Superior temporal gyrus (tissue), 1 donor: ENCODE data around the gene CCDC122.

Source experiments
- DNase-seq: peaks from one replicate; pipeline ENCODE4 v3.0.0-alpha.2; 2016; ENCODE audit errors: extremely low spot score

CCDC122 gene

DNA sequence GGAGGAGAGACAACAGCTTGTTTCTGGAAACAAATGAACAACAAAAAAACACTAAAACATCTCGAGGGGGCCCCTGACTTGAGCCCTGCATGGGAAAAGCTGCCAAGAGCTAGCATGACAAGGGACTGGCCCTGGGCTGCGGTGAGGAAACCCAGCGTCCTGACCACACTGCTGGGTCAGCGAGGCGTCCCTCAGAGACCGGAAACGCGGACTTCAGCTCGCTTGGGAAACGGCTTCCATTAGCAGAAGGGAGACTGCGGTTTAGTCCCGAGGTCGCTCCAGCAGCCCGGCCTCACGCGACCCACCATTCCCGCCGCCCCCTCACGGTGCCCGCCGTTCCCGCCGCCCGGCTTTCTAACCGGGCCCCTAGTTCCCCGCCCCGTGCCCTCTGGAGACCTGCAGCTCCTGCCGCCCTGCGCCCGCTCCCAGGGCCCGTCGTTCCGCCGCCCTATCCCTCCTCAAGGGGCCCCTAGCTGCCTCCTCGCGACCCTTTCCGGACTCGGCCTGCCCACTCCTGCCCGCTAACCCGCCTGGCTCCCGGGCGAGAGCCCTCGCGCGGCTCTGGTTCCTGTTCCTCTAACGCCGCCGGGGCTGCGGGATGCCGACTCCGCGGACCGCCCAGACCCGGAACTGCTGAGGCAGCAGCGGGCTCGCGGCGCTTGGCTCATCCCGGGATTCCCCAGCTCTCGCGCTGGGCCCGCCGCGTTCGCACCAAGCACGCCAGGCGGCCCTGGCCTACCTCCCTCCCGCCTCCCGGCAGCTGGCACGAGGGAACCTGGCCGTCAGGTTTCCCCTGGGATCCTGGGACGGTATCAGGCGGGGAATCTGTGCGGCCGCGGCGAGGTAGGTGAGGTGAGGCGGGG lies at the start of gene CCDC122:
Gene CCDC122, minus strand, starts transcription at position 849 of the 863 bp plus-strand sequence. CDS start 10,364 bp downstream, outside the sequence.
- DNase-seq = peak; percentile 77

DNA sequence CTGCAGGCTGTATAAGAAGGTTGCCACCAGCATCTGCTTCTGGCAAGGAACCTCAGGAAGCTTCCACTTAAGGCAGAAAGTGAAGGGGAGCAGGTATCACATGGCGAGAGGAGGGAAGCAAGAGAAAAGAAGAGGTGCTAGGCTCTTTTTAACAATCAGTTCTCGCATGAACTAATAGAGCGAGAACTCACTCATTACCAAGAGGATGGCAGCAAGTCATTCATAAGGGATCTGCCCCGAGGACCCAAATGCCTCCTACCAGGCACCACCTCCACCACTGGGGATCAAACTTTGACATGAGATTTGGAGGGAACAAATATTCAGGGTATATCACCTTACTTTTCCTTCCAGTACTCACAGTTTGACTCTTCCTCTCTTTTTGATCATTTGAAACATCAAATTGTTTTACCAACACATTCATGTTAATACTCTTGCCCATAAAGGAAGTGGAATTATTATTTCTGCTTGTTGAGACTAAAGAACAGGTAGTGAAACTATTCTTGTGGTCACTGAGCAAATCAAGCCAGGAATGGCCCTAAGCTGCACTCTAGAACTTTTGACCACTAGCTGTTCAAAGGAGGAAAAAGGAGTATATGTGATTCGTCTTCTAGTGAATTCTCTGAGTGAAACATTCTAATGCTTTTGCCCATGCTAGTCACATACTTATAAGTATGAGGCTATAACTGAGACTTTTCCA lies 45.2 kb upstream of the CCDC122 start:
- no peak for DNase-seq

- no peak for DNase-seq
These were observed 41.6 kb upstream of the CCDC122 start for GRCh38 chr13:43920965-43921674.

- no peak for DNase-seq
These were observed 39.1 kb upstream of the CCDC122 start for GRCh38 chr13:43918636-43919035.

GRCh38 chr13:43916828-43917227 lies 37.3 kb upstream of the CCDC122 start:
- no peak for DNase-seq

DNA sequence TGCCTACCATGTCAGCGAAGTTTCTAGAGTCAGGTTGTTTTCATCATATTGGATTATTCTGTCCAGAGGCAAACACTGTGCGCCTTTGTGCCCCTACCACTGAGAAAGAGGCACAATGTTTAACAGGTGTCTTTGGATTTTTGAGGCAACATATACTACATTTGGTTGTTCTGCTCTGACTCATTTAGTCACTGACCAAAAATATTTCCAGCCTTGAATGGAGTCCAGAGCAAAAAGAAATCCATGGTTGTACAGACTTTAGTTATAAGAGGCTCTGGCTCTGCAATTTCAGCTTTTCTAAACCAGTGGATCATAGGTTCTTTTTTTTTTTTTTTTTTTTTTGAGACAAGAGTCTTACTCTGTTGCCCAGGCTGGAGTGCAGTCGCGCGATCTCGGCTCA lies 35.9 kb upstream of the CCDC122 start:
- no peak for DNase-seq

- peak; percentile 67 for DNase-seq
These were observed 32.3 kb upstream of the CCDC122 start for GRCh38 chr13:43911871-43912270.

DNA sequence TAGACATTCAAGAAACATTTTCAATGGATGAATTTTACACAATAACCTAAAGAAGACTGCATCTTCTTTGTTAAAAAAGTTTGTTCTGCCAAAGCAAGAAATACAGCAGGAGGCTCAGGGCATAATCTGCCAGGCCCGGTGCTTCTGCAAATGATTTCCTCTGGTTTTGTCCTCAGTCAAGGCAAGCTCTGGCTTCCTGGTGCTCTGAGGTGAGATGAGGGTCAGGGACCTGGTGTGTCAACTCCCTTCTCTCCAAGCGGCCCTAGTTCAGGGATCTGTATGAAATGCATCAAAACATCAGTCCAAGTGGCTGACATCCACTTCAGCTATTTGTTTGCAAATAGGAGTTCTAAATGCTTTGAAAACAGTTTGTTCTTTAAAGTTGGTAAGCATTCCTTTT lies 31.7 kb upstream of the CCDC122 start:
- DNase-seq = no peak

DNA sequence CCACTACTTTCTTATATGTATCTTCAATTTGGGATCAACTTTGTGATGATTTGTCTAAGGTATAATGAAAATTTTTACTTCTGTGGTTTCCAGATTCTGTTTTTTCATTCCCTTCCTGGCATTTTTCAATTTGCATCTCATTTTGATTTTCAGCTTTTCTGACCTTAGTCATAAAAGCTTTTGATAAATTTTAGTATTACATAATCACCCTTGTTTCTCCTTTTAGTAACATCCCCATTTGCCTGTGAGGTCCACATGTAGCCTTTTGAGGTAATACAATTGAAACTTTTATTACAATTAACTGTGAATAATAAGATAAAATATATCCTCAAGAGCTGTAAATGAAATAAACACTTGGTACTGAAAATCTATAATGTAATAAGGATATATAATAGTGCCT lies 31.3 kb upstream of the CCDC122 start:
- no peak for DNase-seq

DNA sequence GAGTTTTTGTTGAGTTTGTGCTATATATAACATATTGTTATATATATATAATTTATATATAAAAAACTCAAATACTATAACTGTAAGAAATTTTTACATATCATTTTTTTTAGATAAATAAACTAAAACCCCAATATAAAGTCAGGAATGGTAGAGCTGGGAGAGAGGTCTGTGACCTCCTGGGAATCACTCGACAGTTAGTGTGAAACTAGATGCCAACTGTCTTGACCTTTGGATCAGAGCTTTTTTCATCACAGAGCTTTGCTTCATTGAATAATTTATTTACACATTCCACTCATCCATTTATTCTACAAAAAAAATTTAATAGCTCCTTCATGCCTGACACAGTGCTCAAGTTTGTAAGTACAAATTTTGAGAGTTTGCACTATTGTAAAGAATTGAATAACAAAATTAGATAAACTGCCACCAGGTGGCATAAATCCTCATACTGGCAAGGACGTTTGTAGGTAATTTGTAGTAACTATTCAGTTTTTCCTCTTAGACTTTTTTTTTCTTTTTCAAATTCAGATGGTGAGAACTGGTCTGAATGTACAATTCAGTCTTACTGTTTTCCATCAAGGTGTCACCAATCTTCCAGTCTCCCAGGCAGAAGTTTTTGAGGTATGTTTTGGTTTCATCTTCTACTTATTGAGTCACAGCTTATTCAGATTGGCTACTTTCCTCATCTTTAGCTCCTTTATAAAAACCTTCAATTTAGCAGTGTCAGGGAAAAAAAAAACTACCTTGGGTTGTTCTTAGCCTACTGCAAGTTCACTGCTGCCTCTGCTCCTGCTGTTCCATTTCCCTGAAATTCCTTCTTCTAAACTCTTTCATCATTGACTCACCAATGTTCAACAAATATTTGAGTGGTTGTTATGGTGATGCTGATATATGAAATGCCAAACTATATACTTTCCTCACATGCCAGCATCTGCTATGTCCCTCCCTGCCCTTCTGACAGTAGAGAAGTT lies 28.9 kb upstream of the CCDC122 start:
- peak; percentile 88 for DNase-seq

DNA sequence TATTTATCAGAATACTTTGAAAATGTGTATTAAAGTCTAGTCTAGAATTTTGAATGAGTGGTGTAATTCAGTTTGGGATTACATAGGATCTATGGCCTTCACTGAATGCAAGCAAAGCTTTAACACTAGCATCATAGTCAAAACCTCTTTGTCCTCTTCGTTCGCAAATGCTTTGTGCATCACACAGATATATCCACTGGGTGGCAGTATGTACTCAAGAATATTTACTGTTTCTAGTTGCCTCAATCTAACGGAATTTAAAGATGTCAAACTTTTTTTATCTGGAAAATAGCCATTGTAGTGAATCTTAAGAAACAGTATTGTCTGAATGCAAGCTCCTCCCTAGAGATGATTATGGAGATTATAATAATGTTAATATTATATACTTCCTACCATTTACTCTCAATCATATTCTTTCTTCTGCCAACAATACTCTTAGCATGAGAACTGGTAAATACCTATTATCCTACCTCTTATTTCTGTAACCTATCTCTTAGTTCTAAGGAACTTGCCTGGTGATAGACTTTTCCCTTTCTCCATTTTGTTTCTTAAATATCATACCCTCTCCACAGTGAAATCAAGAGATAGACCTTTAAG lies 26.0 kb upstream of the CCDC122 start:
- DNase-seq = peak; percentile 96

DNA sequence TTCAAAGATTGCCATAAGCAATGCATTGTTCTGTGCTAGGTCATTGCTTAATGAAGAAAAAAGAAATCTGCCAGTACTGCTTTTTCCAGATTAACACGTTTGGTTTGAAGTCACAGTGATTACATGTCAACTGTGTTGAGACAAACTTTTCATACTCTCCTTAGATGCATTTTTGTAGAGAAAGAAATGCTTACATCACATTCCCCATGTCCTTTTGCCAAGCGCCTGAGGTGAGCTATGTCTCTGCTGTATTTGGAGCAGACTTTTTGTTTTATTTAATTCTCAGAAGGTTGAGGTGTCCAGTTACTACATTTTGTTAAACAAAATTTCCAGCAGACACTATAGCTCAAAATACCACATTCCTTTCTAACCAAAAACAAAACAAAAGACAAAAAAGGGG lies 16.4 kb upstream of the CCDC122 start:
- no peak for DNase-seq

- no peak for DNase-seq
These were observed 14.9 kb upstream of the CCDC122 start for GRCh38 chr13:43894438-43894837.

DNA sequence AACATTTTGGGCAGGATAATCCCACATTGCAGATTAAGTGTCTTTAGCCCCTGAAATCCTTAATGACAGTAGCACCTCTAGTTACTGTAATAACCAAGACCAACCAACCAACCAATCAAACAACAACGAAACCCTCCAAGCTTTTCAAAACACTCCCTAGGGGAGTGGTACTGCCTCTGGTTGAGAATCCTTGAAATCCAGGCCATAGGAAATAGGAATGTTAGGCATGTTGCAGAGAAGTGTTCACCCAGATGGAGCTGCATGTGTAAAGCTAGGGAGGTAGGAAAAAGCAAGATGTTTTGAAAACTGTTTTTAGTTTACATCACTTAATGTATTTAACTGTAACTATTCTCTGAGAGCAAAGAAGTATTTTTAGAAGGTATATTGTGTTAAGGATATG lies 4.7 kb upstream of the CCDC122 start:
- no peak for DNase-seq

- DNase-seq = no peak
These were observed 4.1 kb upstream of the CCDC122 start for GRCh38 chr13:43883631-43884030.

- DNase-seq = no peak
These were observed 2.0 kb upstream of the CCDC122 start for GRCh38 chr13:43881580-43881979.

- DNase-seq = peak; percentile 81
These were observed 1.4 kb upstream of the CCDC122 start for GRCh38 chr13:43880926-43881325.

DNA sequence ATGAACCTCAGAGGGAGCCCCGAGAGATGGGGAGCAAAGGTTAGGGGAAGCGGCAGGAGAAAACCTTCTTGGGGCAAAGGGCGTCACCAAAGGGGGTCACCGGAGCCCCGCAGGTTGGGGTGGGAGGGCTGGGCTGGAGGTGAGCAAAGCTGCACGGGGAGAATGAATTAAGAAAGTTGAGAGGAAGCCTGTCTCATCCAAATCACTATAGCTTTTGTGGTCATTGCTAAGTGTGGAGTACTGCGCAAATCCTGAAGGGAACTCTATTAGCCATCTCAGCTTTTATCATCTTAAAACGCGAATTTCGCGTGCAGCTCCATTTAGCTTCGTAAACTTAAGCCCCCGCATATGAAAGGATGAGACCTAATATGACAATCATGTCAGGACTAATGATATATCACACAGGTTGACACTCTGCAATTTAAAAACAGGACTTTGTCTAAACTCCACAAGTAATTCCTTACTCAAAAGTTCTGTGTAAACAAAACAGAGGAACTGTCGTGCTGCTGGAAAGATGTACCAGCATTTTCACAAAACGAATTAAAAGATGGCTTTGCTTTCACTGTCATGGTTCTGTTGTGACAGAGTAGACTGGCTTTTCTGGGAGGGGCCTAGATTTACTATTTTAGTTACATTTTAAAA lies 795 bp upstream of the CCDC122 start:
- DNase-seq = peak; percentile 77

GRCh38 chr13:43879755-43880181 lies 228 bp upstream of the CCDC122 start, which contains the start of gene LACC1:
Gene LACC1 (plus strand): TSS chr13:43879904. CDS start chr13:43880986, 1,082 bp downstream.
- DNase-seq = no peak

GRCh38 chr13:43877766-43878165 lies 1.8 kb downstream of the CCDC122 start:
- peak; percentile 53 for DNase-seq
